GM10847 (cell line): Measurements from ENCODE around the gene FUCA1.

ENCODE experiments used
- POLR2A ChIP-seq: IDR thresholded peaks from 2 replicates; pipeline ENCODE4 v1.6.1; 2011; ENCODE audit not compliant: insufficient read length; ENCODE audit errors: extremely low read depth

FUCA1 gene

DNA sequence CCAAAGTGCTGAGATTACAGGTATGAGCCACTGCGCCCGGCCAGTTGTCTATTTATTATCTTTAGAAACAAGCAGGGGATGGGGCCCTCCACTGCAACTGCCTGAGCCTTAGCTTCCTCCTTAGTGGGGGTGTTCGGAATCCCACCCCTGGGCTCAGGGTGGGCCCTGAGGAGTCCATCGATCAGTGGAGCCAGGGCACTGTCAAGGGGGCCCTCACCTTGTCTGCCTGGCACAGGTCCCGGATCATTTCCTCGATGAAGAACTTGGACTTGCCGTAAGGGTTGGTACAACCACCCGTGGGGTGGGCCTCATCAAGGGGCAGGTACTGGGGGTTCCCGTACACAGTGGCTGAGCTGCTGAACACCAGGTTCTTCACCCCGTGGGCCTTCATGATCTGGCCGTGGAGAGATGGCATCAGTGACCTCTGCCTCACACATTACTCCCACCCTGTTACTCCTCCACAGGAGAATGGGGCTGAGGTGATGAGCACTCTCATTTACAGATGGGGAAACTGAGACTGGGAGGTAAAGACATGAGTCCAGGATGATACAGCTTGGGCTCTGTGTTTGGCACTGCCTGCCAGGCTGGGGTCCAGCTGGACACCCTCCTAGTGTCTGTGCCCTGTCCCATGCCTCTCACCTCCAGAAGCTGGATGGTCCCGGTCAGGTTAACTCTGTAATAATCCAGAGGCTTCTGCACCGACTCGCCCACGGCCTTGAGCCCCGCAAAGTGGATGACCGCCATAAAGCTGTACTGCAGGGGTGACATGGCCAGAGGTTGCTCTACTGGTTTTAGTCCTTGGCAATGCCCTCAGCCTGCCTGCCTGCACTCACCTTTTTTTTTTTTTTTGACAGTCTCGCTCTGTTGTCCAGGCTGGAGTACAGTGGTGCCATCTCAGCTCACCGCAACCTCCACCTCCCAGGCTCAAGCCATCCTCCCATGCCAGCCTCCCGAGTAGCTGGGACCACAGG lies 70.3 kb downstream of the FUCA1 start:
- no peak for TF ChIP-seq POLR2A

DNA sequence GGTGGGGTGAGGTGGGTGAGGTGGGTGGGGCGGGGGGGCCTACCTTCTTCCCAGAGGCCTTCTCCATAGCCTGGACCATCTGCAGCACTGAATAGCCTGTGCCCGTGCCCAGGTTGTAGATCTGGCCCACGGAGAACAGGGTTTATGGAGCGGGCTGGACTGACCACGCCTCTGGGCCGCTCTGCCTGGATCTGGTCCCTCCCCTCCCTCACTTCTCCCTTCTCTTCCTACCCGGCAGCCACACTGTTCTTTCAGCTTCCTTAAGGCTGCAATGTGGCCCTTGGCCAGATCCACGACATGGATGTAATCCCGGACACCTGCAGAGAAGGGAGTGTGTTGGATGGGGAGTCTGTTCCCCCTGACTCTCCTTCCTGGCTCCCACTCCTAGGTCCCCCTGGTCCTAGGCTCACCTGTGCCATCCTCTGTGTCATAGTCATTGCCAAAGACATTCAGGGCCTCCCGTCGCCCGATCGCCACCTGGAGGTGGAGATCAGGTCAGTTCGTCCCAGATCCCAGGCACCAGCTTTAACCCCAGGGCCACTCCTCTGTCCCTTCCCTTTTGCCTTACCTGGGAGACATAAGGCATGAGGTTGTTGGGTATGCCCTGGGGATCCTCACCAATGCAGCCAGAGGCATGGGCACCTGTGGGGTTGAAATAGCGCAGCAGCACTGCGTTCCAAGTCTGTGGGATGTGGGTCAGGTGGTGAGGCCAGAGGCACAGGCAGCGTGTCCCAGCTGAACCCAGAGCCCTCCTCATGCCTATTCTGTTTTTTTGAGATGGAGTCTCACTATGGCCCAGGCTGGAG lies 71.4 kb downstream of the FUCA1 start:
- no peak for TF ChIP-seq POLR2A

DNA sequence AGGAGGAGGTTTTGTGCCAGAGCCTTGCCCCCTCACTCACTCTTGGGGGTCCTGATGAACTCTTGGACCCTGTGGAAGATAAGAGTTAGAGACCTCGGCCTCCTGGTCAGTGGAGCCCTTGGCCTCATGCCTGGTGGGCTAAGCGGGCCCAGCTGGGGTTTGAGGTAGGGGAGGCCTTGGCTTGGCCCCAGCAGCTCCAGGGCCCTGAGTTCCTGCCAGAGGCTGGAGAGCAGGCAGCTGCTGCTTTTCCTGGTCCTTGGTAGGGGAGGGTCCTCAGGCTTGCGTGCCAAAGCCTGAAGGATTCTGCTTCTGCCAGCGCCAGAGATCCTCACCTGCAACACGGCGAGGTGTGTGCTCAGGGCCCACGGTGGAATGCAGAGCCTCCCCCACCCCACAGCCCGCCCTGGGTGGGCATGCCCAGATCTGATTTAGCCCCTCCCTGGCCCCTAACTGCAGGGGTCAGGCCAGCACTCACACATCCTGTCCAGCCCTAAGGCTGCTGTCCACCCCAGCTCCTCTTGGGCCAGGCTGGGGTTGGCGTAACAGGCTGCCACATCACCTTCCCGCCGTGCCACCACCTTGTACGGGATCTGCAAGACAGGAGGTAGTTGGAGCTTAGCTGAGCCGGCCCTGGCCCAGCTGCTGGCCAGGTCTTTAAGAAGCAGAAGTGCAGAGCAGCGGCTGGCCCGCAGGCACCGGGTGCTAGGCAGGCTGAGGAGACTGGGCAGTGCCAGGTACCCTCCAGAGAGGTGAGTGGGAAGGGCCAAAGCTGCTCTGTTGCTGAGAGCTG lies 72.2 kb downstream of the FUCA1 start:
- TF ChIP-seq POLR2A, result no peak
